Measurements from ENCODE around the gene ACAD8.

The ACAD8 gene

DNA sequence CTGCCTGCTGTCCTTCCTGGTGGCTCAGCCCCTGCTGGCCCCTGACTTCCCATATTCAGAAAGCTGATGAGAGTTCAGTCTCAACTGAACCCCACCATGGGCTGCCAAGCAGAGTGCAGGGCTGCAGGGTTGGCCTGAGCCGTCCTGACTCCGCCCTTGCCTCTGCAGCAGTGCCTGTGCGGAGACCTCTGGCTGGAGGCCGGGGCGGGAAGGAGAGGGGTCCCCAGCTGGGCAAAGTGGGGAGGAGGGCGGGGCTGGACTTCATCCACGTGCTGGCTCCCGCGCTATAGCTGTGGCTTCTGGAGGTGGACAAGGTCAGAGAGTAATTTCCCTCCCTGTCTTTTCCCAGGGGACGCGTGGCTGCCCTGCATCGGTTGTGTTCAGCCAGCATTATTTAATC, 36.4 kb downstream of the ACAD8 start:
- no peak for DNase-seq (ENCODE audit: low read depth, low spot score)

DNA sequence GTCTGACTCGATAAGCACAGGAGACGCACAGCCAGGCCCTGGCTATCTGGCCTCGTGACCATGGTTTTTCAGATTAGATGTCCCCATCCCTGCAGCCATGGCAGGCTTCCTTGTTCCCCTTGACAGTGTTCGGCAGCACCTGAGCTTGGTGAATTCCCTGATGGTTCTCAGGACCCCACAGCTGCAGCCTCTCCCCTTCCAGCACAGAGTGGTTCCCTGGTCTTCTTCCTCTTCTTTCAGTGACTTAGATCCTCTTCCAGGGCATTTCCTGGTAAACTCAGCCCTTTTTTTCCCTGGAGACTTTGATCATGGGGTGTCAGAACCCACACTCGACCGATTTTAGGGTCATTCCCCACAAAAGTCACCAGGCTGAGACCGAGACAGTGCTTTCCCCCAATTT, 37.3 kb downstream of the ACAD8 start:
- no peak for DNase-seq (ENCODE audit: low read depth, low spot score)

DNA sequence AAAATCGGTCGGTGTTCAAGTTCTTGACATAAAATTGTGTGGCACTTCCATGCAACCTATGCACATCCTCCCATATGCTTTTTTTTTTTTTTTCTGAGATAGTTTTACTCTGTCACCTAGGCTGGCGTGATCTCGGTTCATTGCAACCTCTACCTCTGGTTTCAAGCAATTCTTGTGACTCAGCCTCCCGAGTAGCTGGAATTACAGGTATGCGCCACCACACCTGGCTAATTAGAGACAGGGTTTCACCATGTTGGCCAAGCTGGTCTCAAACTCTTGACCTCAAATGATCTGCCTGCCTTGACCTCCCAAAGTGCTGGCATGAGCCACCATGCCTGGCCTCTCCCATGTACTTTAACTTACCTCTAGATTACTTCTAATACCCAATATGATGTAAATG, 37.8 kb downstream of the ACAD8 start:
- no peak for DNase-seq (ENCODE audit: low read depth, low spot score)

DNA sequence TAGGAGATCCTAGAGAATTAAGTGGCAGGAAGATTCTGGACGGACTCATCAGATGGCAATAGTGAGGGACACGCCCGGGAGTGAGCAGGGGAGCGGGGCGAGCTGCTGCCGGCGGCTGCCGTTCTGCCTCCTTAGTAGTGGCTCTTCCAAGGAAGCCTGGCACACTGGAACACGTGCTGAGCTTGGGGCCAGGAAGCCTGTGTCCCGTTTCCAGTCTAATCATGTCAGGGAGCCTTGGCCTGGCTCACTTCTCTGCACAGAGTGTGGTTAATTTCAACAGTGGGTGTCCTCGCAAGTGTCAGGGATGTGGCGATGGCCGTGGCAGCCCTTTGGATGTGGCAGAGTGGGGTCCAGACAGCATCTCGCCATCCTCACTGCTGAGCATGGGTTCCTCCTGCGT, 39.3 kb downstream of the ACAD8 start:
- no peak for DNase-seq (ENCODE audit: low read depth, low spot score)

DNA sequence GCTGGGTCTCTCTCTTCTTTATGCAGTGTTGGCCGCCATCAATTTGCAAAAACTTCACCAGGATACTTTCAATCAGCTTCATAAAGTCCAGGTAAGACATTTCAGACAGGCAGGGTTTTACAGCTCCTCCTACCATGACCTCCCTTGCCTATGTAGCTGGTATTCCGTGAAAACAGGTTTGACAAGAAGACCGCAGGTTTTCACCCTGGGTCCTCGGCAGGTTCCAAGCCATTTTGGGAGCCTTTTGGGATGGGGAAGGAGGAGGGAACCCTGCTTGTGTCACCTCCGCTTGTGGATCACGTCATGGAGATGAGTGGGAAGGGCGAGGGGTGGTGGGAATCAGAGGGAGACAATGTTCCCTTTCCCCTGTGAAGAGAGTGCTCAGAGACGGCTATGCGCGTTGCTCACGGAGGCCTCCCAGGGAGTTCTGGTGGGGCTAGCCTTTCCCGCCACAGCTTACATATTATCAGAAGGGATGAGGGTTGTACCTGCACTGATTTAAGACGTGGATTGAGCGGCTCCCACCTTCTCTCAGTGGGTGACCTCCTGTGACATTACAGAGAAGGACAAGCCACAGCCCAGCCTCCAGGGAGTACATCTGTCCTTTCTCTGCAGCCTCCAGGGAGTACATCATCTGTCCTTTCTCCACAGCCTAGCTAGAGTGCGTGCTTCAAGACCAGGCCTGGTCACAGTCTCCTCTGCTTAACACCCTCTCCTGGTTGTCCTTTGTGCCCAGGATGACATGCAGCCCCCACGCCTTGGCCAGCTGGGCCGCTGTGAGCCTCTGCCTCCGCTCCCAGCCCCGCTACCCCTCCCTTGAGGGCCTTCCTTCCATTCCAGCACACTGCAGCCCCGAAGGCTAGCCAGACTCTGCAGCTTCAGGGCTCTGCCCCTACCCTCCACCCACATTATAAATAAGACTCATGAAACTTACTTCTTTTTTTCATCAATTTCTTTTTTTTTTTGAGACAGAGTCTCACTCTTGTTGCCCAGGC, 40.0 kb downstream of the ACAD8 start:
- no peak for DNase-seq (ENCODE audit: low read depth, low spot score)

DNA sequence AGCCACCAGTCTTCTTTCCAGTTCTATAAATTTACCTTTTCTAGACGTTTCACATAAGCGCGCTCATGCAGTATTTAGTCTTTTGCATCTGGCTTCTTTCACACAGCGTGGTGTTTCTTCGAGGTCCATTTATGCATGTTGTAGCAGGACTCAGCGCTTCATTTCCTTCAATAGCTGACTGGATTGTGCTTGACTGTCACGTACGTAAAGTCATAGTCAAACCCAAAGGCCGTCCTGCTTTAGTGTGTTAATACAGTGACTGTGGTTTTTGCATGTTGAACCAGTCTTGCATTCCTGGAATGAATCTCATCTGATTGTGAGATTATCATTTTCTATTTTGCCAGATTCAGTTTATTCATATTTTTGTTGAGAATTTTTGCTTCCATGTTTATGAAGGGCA, 41.3 kb downstream of the ACAD8 start:
- no peak for DNase-seq (ENCODE audit: low read depth, low spot score)

DNA sequence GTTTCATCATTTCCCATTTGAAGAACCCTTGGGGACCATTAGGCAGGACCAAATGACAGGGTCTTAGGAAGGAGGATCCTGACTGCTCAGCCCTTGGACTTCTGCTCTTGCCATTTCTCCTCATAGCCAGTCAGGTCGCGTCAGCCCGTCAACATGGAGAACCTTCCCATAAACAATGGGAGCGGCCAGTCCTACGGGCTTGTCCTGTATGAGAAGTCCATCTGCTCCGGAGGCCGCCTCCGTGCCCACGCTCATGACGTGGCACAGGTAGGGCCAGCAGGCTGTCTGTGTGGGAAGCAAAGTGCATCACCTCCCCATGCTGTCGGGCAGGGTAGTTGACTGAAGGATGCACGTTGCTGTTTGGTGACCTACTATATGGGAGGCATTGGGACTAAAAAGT, 58.9 kb downstream of the ACAD8 start:
- DNase-seq (ENCODE audit: low read depth, low spot score), result no peak

DNA sequence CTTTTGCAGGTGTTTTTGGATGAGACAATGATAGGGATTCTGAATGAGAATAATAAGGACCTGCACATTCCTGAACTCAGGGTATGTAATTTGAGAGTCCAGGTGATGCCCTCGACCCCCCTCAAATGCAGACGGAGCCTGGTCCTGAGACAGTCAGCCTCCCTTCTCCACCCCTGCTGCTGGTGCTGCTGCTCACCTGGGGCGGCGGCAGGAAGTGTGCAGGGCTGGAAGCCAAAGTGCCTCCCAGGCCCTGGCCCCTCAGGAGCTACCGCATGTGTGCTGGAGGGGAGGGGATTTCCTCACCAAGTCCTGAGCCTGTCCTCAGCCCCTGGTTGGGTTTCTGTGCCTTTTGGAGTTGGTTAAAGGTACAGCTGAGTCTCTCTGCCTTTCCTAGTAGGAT, 59.4 kb downstream of the ACAD8 start:
- DNase-seq (ENCODE audit: low read depth, low spot score), result no peak

DNA sequence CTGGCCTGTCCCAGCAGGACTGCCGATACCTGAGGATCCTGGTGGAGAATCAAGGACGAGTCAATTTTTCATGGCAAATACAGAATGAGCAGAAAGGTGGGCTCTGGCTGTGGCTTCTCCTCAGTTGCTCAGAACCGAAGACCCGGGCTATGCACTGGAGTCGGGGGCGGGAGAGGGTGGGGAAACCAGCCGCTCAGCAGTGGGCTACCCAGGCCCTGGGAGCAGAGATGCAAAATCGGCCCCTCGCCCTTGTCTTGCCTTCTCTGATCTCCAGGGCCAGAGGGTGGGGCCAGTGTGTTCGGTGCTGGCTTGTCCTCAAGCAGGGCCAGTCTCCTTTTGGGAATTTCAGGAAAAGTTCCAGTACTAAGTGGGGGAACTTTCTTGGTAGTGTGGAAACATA, 60.0 kb downstream of the ACAD8 start:
- DNase-seq (ENCODE audit: low read depth, low spot score), result no peak

DNA sequence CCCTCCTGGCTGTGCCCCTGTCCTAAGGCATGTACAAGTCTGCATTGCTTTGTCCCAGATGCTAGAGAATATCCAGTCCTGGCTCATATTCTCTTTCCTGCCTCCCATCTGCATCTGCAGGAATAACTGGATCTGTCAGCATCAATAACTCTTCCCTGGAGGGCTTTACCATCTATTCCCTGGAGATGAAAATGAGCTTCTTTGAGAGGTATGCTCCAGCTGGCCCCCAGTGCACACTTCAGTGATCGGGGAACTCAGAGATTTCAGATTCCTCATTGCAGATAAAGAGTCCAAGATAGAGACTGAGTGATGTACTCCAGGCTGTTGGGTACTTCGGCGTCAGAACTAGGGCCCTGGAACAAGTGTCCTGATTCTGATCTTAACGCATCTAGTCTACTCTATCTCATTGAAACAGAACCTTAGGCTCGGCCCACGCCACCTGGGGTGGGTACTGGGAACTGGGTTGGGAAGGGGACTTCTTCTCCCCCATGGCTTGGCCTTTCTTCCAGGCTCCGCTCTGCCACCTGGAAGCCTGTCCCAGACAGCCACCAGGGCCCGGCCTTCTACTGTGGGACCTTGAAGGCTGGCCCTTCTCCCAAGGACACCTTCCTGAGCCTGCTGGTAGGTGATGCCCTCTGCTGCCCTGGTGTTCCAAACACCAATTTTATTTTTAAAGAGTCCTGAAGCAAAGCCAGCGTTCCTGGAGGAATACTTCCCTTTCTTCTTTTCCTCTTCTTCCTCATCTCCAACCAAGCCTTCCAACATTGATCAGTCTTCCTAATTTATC, 60.6 kb downstream of the ACAD8 start:
- DNase-seq (ENCODE audit: low read depth, low spot score), result no peak

Measured in astrocyte of the hippocampus (primary cell).